Liver (tissue), 9 donors: ENCODE results near the gene SPTLC3. TPM values are rescaled to one million over a fixed set of nuclear protein-coding genes. Genes with fewer than 3 reads are reported as not detected.

Experiments
- DNase-seq: peaks from one replicate; pipeline ENCODE4 v3.0.0-alpha.2; 2017; ENCODE audit warnings: low spot score
- H3K27ac ChIP-seq, 2 donors: one replicate each; pipeline ENCODE4 v1.7.0; 2013; ENCODE audit warnings: inconsistent platforms in 2 of 2, low read length in 2 of 2, control low read depth in 1 of 2, low read depth in 1 of 2, mild to moderate bottlenecking in 1 of 2
- H3K27me3 ChIP-seq, 4 donors: one replicate each; pipeline versions ENCODE4 v1.6.1 to v1.7.0; 2013; ENCODE audit warnings: low read length in 3 of 4, inconsistent platforms in 1 of 4, mild to moderate bottlenecking in 1 of 4, moderate library complexity in 1 of 4; ENCODE audit not compliant: control insufficient read depth in 4 of 4, insufficient read depth in 4 of 4
- H3K36me3 ChIP-seq, 4 donors: one replicate each; pipeline versions ENCODE4 v1.6.1 to v1.7.0; 2013; ENCODE audit warnings: low read length in 3 of 4, mild to moderate bottlenecking in 3 of 4, low read depth in 1 of 4, moderate library complexity in 1 of 4; ENCODE audit not compliant: control insufficient read depth in 4 of 4, insufficient read depth in 3 of 4
- H3K4me1 ChIP-seq, 4 donors: one replicate each; pipeline versions ENCODE4 v1.6.1 to v1.7.0; 2013; ENCODE audit warnings: low read length in 3 of 4, mild to moderate bottlenecking in 3 of 4, moderate library complexity in 1 of 4; ENCODE audit not compliant: control insufficient read depth in 4 of 4, insufficient read depth in 4 of 4
- H3K4me3 ChIP-seq, 3 donors: one replicate each; pipeline versions ENCODE4 v1.6.1 to v1.7.0; 2013; ENCODE audit warnings: low read length in 3 of 3, control low read depth in 1 of 3, low read depth in 1 of 3, mild to moderate bottlenecking in 1 of 3
- H3K9ac ChIP-seq, 2 donors: one replicate each; pipeline ENCODE4 v1.7.0; 2013; ENCODE audit warnings: low read length in 2 of 2, mild to moderate bottlenecking in 2 of 2, moderate library complexity in 2 of 2, control low read depth in 1 of 2, low read depth in 1 of 2
- H3K9me3 ChIP-seq, 4 donors: one replicate each; pipeline versions ENCODE4 v1.6.1 to v1.7.0; 2013; ENCODE audit warnings: low read length in 3 of 4; ENCODE audit not compliant: control insufficient read depth in 4 of 4
- FOXA1 ChIP-seq: IDR thresholded peaks from 2 replicates; pipeline ENCODE4 v1.6.1; 2016; ENCODE audit warnings: antibody characterized with exemption
- FOXA2 ChIP-seq: IDR thresholded peaks from 2 replicates; pipeline ENCODE4 v1.6.1; 2016; ENCODE audit warnings: antibody characterized with exemption
- GABPA ChIP-seq, 2 donors: IDR thresholded peaks in 1 of 2; conservative IDR thresholded peaks in 1 of 2; 2 replicates each; pipeline ENCODE4 v1.6.1; 2016; ENCODE audit warnings: antibody characterized with exemption in 2 of 2, mild to moderate bottlenecking in 1 of 2, moderate library complexity in 1 of 2
- HNF4A ChIP-seq, 2 donors: conservative IDR thresholded peaks; 2 replicates each; pipeline ENCODE4 v1.6.1; 2016; ENCODE audit warnings: antibody characterized with exemption in 2 of 2, mild to moderate bottlenecking in 2 of 2
- HNF4G ChIP-seq: IDR thresholded peaks from 2 replicates; pipeline ENCODE4 v1.6.1; 2016; ENCODE audit warnings: antibody characterized with exemption
- JUND ChIP-seq, 2 donors: IDR thresholded peaks; 2 replicates each; pipeline ENCODE4 v1.6.1; 2016; ENCODE audit warnings: antibody characterized with exemption in 2 of 2
- MAX ChIP-seq: IDR thresholded peaks from 2 replicates; pipeline ENCODE4 v1.6.1; 2016; ENCODE audit warnings: antibody characterized with exemption
- NR2F2 ChIP-seq: IDR thresholded peaks from 2 replicates; pipeline ENCODE4 v1.6.1; 2016; ENCODE audit warnings: antibody characterized with exemption
- RAD21 ChIP-seq, 2 donors: IDR thresholded peaks; 2 replicates each; pipeline ENCODE4 v1.6.1; 2016; ENCODE audit warnings: antibody characterized with exemption in 2 of 2, mild to moderate bottlenecking in 2 of 2
- REST ChIP-seq: IDR thresholded peaks from 2 replicates; pipeline ENCODE4 v1.6.1; 2016; ENCODE audit warnings: antibody characterized with exemption, mild to moderate bottlenecking
- RXRA ChIP-seq, 2 donors: IDR thresholded peaks; 2 replicates each; pipeline ENCODE4 v1.6.1; 2017 to 2018; ENCODE audit warnings: antibody characterized with exemption in 2 of 2, mild to moderate bottlenecking in 1 of 2
- SP1 ChIP-seq: IDR thresholded peaks from 2 replicates; pipeline ENCODE4 v1.6.1; 2018; ENCODE audit warnings: antibody characterized with exemption, mild to moderate bottlenecking
- TAF1 ChIP-seq: conservative IDR thresholded peaks from 2 replicates; pipeline ENCODE4 v1.6.1; 2016; ENCODE audit warnings: antibody characterized with exemption, mild to moderate bottlenecking
- WGBS: extraction: QIAGEN DNeasy Blood & Tissue Kit; methylation state at CpG from one replicate; pipeline ENCODE4 v1.1.7; 2013; 5-methylcytosine and 5-hydroxymethylcytosine counted together
- polyA plus RNA-seq, 2 donors: library from polyadenylated mRNA; stranded (reverse) in 1 of 2; unstranded in 1 of 2; fragments of 200-250 nt in 1 of 2; fragments of >200 nt in 1 of 2; fragmentation: Nextera tagmentation in 1 of 2; extraction: Ambion mirVana in 1 of 2; gene quantifications; one replicate each; pipeline versions ENCODE4 v1.2.1 to v1.2.3, GENCODE V29; 2013 to 2015
- total RNA-seq, 2 donors: library from RNA; depleted of rRNA; stranded (reverse); fragments of >200 nt; gene quantifications; one replicate each; pipeline ENCODE4 v1.2.3, GENCODE V29; 2014
- TF ChIP-seq, protein P1 (sequence below): IDR thresholded peaks from 2 replicates; pipeline ENCODE4 v1.6.1; 2016; ENCODE audit warnings: antibody characterized with exemption
- TF ChIP-seq, protein P2 (sequence below): fragments of 150-350 bp; IDR thresholded peaks from 2 replicates; pipeline ENCODE4 v1.5.1; 2017; ENCODE audit warnings: improper control_type of control experiment, low read depth, low read length; ENCODE audit not compliant: missing input control
- donor health status: healthy.
- donor health status: healthy.
- donor health status: healthy.
- donor health status: healthy.
- donor health status: healthy.

SPTLC3 gene
- total and polyA plus RNA-seq, 4 donors = 4.2 to 40.9 (median 20.4) TPM

GRCh38 chr20:13131688-13132087 is 122.9 kb downstream of the SPTLC3 start:
- no peak overlapping the region for H3K27ac ChIP-seq
- 74% methylated on average over 3 of the region's 3 CpGs for WGBS
- H3K4me1 ChIP-seq = no peaks in the 10 kb centered on the region
- no peak for DNase-seq
- no peak overlapping the region for H3K9ac ChIP-seq
- TF ChIP-seq HNF4G (no peak), GABPA (IDR thresholded peaks at IDR 0.05 in 1 of 2, conservative IDR thresholded peaks at IDR 0.05 in 1 of 2) (no peak), FOXA1 (no peak), SP1 (no peak), RXRA (IDR thresholded peaks at IDR 0.05) (no peak), JUND (IDR thresholded peaks at IDR 0.05) (no peak), MAX (no peak), RAD21 (IDR thresholded peaks at IDR 0.05) (no peak), REST (no peak)
- TF ChIP-seq, protein P1, sequence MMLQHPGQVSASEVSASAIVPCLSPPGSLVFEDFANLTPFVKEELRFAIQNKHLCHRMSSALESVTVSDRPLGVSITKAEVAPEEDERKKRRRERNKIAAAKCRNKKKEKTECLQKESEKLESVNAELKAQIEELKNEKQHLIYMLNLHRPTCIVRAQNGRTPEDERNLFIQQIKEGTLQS = no peak
- no peaks in the 10 kb centered on the region for H3K27me3 ChIP-seq
- peaks cover 0 to 46% (median 23%) of the 10 kb centered on the region in 4 donors for H3K36me3 ChIP-seq
- H3K4me3 ChIP-seq = no peak overlapping the region
- H3K9me3 ChIP-seq = peaks cover 0 to 3% (median 0%) of the 10 kb centered on the region in 4 donors

DNA sequence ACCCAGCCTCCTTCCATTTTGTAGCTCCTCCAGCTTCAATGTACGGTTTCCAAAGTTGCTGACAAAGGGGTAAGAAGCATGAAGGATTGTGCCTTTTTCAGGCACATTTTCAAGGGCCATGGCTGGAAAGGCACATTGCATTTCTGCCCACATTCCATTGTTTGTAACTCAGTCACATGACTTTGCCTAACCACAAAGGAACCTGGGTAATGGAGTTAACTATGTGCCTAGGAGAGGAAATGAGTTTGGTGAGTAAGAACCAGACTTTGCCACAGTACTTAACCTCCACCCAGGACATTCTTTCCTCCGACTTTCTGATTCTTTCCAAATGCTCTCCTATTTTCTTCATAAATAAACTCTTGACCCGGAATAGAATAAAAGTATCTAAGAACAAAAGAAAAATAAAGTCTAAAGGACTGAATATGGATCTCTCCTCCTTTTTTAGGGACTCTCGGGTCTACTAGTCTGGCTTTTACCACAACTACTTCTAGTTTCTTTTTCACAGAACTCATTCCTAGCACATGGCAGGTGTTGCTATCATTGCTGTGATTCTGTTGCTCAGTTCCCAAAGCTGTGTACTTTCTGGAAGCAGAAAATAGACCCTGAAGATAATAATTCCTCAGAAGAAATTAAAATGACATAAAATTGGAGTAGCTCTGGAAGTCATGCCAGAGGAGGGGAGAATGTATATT is 130.8 kb downstream of the SPTLC3 start:
- no peak for DNase-seq
- H3K27ac ChIP-seq = no peak overlapping the region
- no peaks in the 10 kb centered on the region for H3K27me3 ChIP-seq
- H3K9me3 ChIP-seq = no peaks in the 10 kb centered on the region
- WGBS = 92% methylated on average over 4 of the region's 4 CpGs
- H3K36me3 ChIP-seq = peaks cover 0 to 3% (median 2%) of the 10 kb centered on the region in 4 donors
- no peak overlapping the region for H3K4me3 ChIP-seq
- TF ChIP-seq, protein P2, sequence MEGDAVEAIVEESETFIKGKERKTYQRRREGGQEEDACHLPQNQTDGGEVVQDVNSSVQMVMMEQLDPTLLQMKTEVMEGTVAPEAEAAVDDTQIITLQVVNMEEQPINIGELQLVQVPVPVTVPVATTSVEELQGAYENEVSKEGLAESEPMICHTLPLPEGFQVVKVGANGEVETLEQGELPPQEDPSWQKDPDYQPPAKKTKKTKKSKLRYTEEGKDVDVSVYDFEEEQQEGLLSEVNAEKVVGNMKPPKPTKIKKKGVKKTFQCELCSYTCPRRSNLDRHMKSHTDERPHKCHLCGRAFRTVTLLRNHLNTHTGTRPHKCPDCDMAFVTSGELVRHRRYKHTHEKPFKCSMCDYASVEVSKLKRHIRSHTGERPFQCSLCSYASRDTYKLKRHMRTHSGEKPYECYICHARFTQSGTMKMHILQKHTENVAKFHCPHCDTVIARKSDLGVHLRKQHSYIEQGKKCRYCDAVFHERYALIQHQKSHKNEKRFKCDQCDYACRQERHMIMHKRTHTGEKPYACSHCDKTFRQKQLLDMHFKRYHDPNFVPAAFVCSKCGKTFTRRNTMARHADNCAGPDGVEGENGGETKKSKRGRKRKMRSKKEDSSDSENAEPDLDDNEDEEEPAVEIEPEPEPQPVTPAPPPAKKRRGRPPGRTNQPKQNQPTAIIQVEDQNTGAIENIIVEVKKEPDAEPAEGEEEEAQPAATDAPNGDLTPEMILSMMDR = no peak
- no peak for TF ChIP-seq FOXA2
- TF ChIP-seq RXRA (IDR thresholded peaks at IDR 0.05) = no peak
- TF ChIP-seq JUND (IDR thresholded peaks at IDR 0.05) = no peak
- TF ChIP-seq RAD21 (IDR thresholded peaks at IDR 0.05) = no peak
- no peak for TF ChIP-seq HNF4G
- no peak for TF ChIP-seq GABPA (IDR thresholded peaks at IDR 0.05 in 1 of 2, conservative IDR thresholded peaks at IDR 0.05 in 1 of 2)
- no peak for TF ChIP-seq REST
- no peak for TF ChIP-seq NR2F2
- TF ChIP-seq HNF4A (conservative IDR thresholded peaks at IDR 0.05) = no peak
- TF ChIP-seq MAX = no peak
- TF ChIP-seq TAF1 = no peak
- no peak for TF ChIP-seq FOXA1
- H3K4me1 ChIP-seq = peaks cover 0 to 5% (median 1%) of the 10 kb centered on the region in 4 donors
- H3K9ac ChIP-seq = no peak overlapping the region
